HUES64 (cell line): ENCODE data around the gene CNPY2.
"Not testable (repeated sequence)": the region's sequence is repeated elsewhere in the genome, so short reads cannot be mapped to it uniquely, and the experiment has no call there.

Experiments
- H3K27ac ChIP-seq: 2 replicates; pipeline ENCODE4 v1.7.0; 2013; ENCODE audit warnings: low read depth, low read length, inconsistent platforms
- H3K27me3 ChIP-seq: 2 replicates; pipeline ENCODE4 v1.6.1; 2013; ENCODE audit warnings: mild to moderate bottlenecking, low read length; ENCODE audit not compliant: insufficient read depth
- H3K36me3 ChIP-seq: 2 replicates; pipeline ENCODE4 v1.6.1; 2013; ENCODE audit warnings: mild to moderate bottlenecking, low read length; ENCODE audit not compliant: insufficient read depth
- H3K4me1 ChIP-seq: 2 replicates; pipeline ENCODE4 v1.6.1; 2013; ENCODE audit warnings: mild to moderate bottlenecking, low read length, moderate library complexity; ENCODE audit not compliant: insufficient read depth
- H3K4me3 ChIP-seq: 2 replicates; pipeline ENCODE4 v1.5.1; 2013; ENCODE audit warnings: mild to moderate bottlenecking, low read length, moderate library complexity
- H3K9ac ChIP-seq: 2 replicates; pipeline ENCODE4 v1.6.1; 2013; ENCODE audit warnings: mild to moderate bottlenecking, low read depth, low read length
- H3K9me3 ChIP-seq: 2 replicates; pipeline ENCODE4 v1.6.1; 2013; ENCODE audit warnings: low read depth, low read length; ENCODE audit not compliant: insufficient read depth
- WGBS: fragments of 150-250, 120-280 bp; methylation state at CpG from one replicate; pipeline ENCODE4 v1.1.7; 2013; ENCODE audit warnings: missing lambda C conversion rate; 5-methylcytosine and 5-hydroxymethylcytosine counted together

CNPY2 gene

GRCh38 chr12:56333197-56333678, 17.4 kb upstream of the CNPY2 start:
- Histone ChIP-seq H3K9me3 (no peaks in the 10 kb centered on the region), H3K27me3 (no peaks in the 10 kb centered on the region), H3K4me1 (peaks cover 17% of the 10 kb centered on the region), H3K9ac (peak overlapping the region; percentile 86), H3K4me3 (peak overlapping the region; percentile 83), H3K36me3 (no peaks in the 10 kb centered on the region; the same call in 1 of the 2 replicates), H3K27ac (peak overlapping the region; percentile 80)
- WGBS, result 45% methylated on average over 6 of the region's 8 CpGs

- 96% methylated on average over 11 of the region's 11 CpGs for WGBS
- H3K4me1 ChIP-seq, result peaks cover 11% of the 10 kb centered on the region; the same call in 1 of the 2 replicates
- H3K27ac ChIP-seq, result peak overlapping the region; percentile 80
- H3K36me3 ChIP-seq, result no peaks in the 10 kb centered on the region; the same call in 1 of the 2 replicates
- peak overlapping the region; percentile 86; the same call in 1 of the 2 replicates for H3K9ac ChIP-seq
- no peaks in the 10 kb centered on the region for H3K9me3 ChIP-seq
- H3K27me3 ChIP-seq, result no peaks in the 10 kb centered on the region
- H3K4me3 ChIP-seq, result peak overlapping the region; percentile 83
These were observed 16.9 kb upstream of the CNPY2 start for GRCh38 chr12:56332512-56333196.

DNA sequence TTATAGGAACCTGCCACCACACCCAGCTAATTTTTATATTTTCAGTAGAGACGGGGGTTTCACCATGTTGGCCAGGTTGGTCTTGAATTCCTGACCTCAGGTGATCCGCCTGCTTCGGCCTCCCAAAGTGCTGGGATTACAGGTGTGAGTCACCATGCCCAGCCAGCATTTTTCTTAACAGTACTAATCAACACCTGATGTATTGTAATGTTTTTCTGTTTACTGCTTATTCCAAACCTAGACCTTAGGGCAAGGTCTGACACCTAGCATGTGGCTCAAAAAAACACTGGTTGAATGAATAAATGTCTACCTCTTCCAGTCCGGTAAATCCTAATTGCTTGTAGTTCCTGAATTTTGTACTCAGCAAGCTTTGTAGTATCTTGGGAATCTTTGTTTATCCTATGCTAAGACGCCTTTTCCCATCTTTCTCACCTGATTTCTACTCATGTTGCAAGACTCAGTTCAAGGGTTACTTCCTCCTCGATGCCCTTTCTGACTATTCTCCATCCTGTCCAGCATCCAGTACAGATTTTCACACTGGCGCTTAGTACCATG, 15.2 kb upstream of the CNPY2 start:
- peaks cover 11% of the 10 kb centered on the region; the same call in 1 of the 2 replicates for H3K4me1 ChIP-seq
- no peak overlapping the region for H3K4me3 ChIP-seq
- no peak overlapping the region for H3K9ac ChIP-seq
- H3K27ac ChIP-seq, result no peak overlapping the region
- 95% methylated on average over 6 of the region's 7 CpGs for WGBS
- no peaks in the 10 kb centered on the region for H3K27me3 ChIP-seq
- H3K36me3 ChIP-seq, result peaks cover 15% of the 10 kb centered on the region
- H3K9me3 ChIP-seq, result no peaks in the 10 kb centered on the region

DNA sequence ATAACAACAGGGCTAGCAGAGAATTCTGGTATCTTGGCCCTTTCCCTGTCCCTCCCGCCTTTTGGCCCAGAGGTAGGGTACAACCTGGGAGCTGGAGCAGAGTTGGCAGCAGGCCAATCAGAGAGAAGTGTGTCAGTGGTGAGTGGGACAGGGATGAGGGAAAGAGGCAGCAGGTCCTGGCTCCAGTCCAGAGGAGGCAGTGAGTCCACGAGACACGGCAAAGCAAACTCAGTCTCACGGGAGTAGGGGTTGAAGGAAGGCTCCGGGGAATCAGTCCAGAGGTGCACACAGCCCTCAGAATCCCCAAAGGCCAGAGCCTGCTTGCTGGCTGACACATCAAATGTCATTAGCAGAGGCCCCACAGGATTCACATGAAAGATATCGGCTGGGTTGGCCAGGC, 10.7 kb upstream of the CNPY2 start:
- Histone ChIP-seq H3K9me3 (no peaks in the 10 kb centered on the region), H3K4me1 (no peaks in the 10 kb centered on the region), H3K36me3 (peaks cover 56% of the 10 kb centered on the region), H3K9ac (no peak overlapping the region), H3K4me3 (no peak overlapping the region), H3K27ac (no peak overlapping the region), H3K27me3 (no peaks in the 10 kb centered on the region)
- 96% methylated on average over 6 of the region's 6 CpGs for WGBS

DNA sequence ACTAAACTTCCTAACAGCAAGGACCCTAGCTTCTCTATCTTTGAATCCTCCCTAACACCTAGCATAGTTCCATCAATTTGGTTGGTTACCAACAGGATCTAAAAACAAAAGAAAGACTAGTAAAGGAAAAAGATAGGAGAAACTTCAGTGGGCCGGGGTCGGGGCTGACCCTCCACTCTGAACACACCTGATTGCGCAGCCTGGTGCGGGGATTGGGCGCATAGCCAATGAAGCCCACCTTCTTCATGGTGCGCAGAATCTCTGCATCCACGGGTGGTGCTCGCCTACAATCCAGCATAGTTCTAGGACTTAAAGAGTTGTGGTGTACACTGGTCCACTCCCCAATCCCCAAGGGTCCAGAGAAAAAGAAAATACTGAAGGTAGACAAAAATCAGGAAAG, 10.3 kb upstream of the CNPY2 start:
- Histone ChIP-seq H3K9me3 (no peaks in the 10 kb centered on the region), H3K4me1 (no peaks in the 10 kb centered on the region), H3K36me3 (peaks cover 56% of the 10 kb centered on the region), H3K27me3 (no peaks in the 10 kb centered on the region), H3K4me3 (no peak overlapping the region), H3K9ac (no peak overlapping the region), H3K27ac (no peak overlapping the region)
- 90% methylated on average over 8 of the region's 8 CpGs for WGBS

DNA sequence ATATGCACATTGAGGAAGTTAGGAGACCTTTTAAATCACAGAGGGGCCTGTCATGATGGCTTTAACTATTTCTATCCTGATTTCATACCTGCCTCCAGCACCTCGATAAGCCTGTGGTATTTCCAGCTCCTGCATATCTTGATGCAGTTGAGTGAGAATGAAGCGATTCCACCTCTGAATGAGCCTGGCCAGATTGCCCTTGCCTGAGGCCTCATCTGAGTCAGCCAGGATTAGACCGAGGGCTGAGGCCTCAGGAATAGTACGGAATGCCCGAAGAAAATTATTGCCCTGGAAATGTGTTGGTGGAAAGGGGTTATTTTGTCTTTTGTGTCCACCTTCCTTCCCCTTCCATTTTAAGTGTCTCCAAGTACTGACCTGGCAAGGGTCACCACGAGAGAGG, 8.4 kb upstream of the CNPY2 start:
- Histone ChIP-seq H3K4me1 (no peaks in the 10 kb centered on the region), H3K4me3 (no peak overlapping the region), H3K9ac (no peak overlapping the region), H3K9me3 (no peaks in the 10 kb centered on the region), H3K27ac (no peak overlapping the region), H3K36me3 (peaks cover 65% of the 10 kb centered on the region), H3K27me3 (no peaks in the 10 kb centered on the region)
- WGBS, result 94% methylated on average over 6 of the region's 6 CpGs

DNA sequence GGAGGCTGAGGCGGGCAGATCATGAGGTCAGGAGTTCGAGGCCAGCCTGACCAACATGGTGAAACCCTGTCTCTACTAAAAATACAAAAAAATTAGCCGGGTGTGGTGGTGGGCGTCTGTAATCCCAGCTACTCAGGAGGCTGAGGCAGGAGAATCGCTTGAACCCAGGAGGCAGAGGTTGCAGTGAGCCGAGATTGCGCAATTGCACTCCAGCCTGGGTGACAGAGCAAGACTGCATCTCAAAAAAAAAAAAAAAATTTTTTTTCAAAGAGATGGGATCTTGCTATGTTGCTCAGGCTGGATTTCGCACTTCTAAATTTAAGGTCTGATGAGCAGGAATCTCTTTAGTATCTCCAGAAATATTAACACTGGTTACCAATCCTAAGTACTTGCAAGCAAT, 5.8 kb upstream of the CNPY2 start:
- not testable (repeated sequence) for H3K9me3 ChIP-seq, H3K27me3 ChIP-seq, H3K9ac ChIP-seq, H3K4me3 ChIP-seq, H3K27ac ChIP-seq, H3K4me1 ChIP-seq
- H3K36me3 ChIP-seq, result peaks cover 60% of the 10 kb centered on the region
- WGBS, result 97% methylated on average over 8 of the region's 8 CpGs

DNA sequence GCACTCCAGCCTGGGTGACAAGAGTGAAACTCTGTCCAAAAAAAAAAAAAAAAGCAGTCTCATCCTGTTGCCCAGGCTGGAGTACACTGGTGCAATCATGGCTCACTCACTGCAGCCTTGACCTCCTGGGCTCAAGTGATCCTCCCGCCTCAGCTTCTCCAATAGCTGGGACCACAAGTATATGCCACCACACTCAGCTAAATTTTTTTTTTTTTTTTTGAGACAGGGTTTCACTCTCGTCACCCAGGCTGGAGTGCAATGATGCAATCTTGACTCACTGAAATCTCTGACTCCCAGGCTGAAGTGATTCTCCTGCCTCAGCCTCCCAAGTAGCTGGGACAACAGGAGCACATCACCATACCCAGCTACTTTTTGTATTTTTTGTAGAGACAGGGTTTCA, 5.2 kb upstream of the CNPY2 start:
- peaks cover 54% of the 10 kb centered on the region for H3K36me3 ChIP-seq
- 90% methylated on average over 2 of the region's 2 CpGs for WGBS

GRCh38 chr12:56317675-56318074, 1.9 kb upstream of the CNPY2 start:
- no peaks in the 10 kb centered on the region for H3K9me3 ChIP-seq
- H3K27ac ChIP-seq, result no peak overlapping the region
- peaks cover 8% of the 10 kb centered on the region; the same call in 1 of the 2 replicates for H3K4me1 ChIP-seq
- H3K4me3 ChIP-seq, result no peak overlapping the region
- no peaks in the 10 kb centered on the region for H3K27me3 ChIP-seq
- peaks cover 42% of the 10 kb centered on the region for H3K36me3 ChIP-seq
- WGBS, result 77% methylated on average over 3 of the region's 3 CpGs
- no peak overlapping the region for H3K9ac ChIP-seq

More for the DNA sequence above, 5.2 kb upstream of the CNPY2 start:
- H3K9me3 ChIP-seq, result no peaks in the 10 kb centered on the region
- H3K27ac ChIP-seq, result no peak overlapping the region
- H3K9ac ChIP-seq, result no peak overlapping the region
- H3K4me3 ChIP-seq, result no peak overlapping the region
- peaks cover 3% of the 10 kb centered on the region; the same call in 1 of the 2 replicates for H3K4me1 ChIP-seq
- no peaks in the 10 kb centered on the region for H3K27me3 ChIP-seq

DNA sequence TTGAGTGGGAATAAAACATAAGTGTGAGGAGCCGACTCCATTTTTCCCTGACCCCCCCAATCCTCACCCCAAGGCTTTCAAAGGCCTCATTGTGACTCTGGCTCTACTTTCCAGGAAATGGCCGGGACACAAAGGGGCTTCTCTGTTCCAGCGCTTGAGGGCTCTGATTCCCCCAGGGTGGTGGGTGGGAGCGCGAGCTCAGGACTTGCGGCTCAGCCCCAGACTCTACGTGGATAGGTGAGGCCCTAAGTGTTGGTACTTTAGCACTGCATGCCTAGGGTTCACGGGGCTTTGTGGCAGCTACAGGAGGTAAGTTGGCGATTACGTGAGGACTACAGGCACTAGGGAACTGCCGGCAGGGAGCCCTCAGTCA, 553 bp downstream of the CNPY2 start:
- Histone ChIP-seq H3K4me3 (peak overlapping the region; percentile 97), H3K9ac (peak overlapping the region; percentile 98), H3K27ac (peak overlapping the region; percentile 94), H3K27me3 (no peaks in the 10 kb centered on the region), H3K9me3 (no peaks in the 10 kb centered on the region), H3K4me1 (peaks cover 8% of the 10 kb centered on the region; the same call in 1 of the 2 replicates), H3K36me3 (peaks cover 51% of the 10 kb centered on the region)
- 2% methylated on average over 11 of the region's 11 CpGs for WGBS

DNA sequence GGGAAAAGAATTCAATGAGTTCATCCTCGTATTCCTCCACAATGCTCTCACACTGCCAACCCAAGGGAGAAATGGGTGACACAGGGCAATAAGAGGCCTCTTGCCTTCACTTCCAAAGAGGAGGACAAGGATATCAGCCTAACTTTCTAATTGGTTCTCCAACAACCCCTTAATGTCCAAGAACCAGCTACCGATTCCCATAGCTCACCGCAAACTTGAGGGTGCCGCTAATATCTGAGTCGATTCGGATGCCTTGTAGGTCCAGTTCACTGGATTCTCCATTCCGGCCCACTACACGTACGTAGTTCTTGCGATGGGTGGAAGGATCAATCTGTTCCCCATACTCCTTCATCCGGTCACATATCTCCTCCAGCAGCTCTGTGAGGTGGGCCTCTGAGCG, 4.8 kb downstream of the CNPY2 start:
- Histone ChIP-seq H3K9ac (no peak overlapping the region), H3K27me3 (no peaks in the 10 kb centered on the region), H3K4me3 (no peak overlapping the region), H3K9me3 (no peaks in the 10 kb centered on the region), H3K27ac (no peak overlapping the region), H3K4me1 (peaks cover 4% of the 10 kb centered on the region; the same call in 1 of the 2 replicates), H3K36me3 (peaks cover 73% of the 10 kb centered on the region)
- 97% methylated on average over 12 of the region's 12 CpGs for WGBS
